HepG2 (cell line): ENCODE measurements around the gene VMO1. TPM values are rescaled to one million over a fixed set of nuclear protein-coding genes. Genes with fewer than 3 reads are reported as not detected.

ENCODE experiments used
- BHLHE40 ChIP-seq: IDR thresholded peaks from 2 replicates; pipeline ENCODE4 v1.6.1; 2011; ENCODE audit warnings: low read length, improper control_type of control experiment
- FOXK2 ChIP-seq: fragments of 450-650 bp; IDR thresholded peaks from 2 replicates; pipeline ENCODE4 v1.6.1; 2016
- HNF4G ChIP-seq, 2 experiments: sonication (generic) in 1 of 2; formaldehyde crosslinking in 1 of 2; IDR thresholded peaks; 2 replicates each; pipeline versions ENCODE4 v1.4.0 to v1.6.1; 2011 to 2020; ENCODE audit warnings: borderline replicate concordance in 2 of 2, low read depth in 2 of 2, mild to moderate bottlenecking in 2 of 2, low read length in 1 of 2, missing genetic modification reagents in 1 of 2, moderate library complexity in 1 of 2
- KDM4B ChIP-seq: sonication (generic); formaldehyde crosslinking; IDR thresholded peaks from 2 replicates; pipeline ENCODE4 v1.4.0; 2020; ENCODE audit warnings: missing genetic modification reagents
- KDM5A ChIP-seq: fragments of 200-600 bp; sonication (generic); IDR thresholded peaks from 2 replicates; pipeline ENCODE4 v1.7.0; 2018; ENCODE audit warnings: antibody characterized with exemption, mild to moderate bottlenecking, low read length, borderline replicate concordance
- RXRB ChIP-seq: IDR thresholded peaks from 2 replicates; pipeline ENCODE4 v1.6.1; 2016; ENCODE audit warnings: borderline replicate concordance, missing genetic modification reagents, missing compliant biosample characterization
- SNRNP70 ChIP-seq: fragments of 200-400 bp; formaldehyde crosslinking; IDR thresholded peaks from 2 replicates; pipeline ENCODE4 v1.6.1; 2017; ENCODE audit warnings: mild to moderate bottlenecking, low read depth, low read length, moderate library complexity
- ZFP90 ChIP-seq: sonication (generic); formaldehyde crosslinking; IDR thresholded peaks from 2 replicates; pipeline ENCODE4 v1.8.0; 2022; ENCODE audit warnings: missing genetic modification reagents, mild to moderate bottlenecking, inconsistent platforms, borderline replicate concordance
- ZKSCAN1 ChIP-seq: fragments of 150-350 bp; IDR thresholded peaks from 2 replicates; pipeline ENCODE4 v1.6.1; 2014; ENCODE audit warnings: low read length
- ZNF224 ChIP-seq: sonication (generic); formaldehyde crosslinking; IDR thresholded peaks from 2 replicates; pipeline ENCODE4 v1.5.0; 2020; ENCODE audit warnings: mild to moderate bottlenecking, missing genetic modification reagents
- ZNF747 ChIP-seq: sonication (generic); formaldehyde crosslinking; IDR thresholded peaks from 2 replicates; pipeline ENCODE4 v1.8.1; 2023; ENCODE audit warnings: missing genetic modification reagents, mild to moderate bottlenecking, borderline replicate concordance
- ZNF878 ChIP-seq: sonication (generic); formaldehyde crosslinking; IDR thresholded peaks from 2 replicates; pipeline ENCODE4 v1.8.1; 2023; ENCODE audit warnings: mild to moderate bottlenecking, missing genetic modification reagents, moderate library complexity
- polyA plus RNA-seq, 8 experiments: library from polyadenylated mRNA; depleted of rRNA in 3 of 8; stranded (reverse) in 7 of 8; unstranded in 1 of 8; fragments of >200 nt; fragmentation: Illumina TruSeq in 4 of 8; extraction: Trizol in 4 of 8; gene quantifications; 2 replicates each; pipeline versions ENCODE4 v1.2.1 to v1.2.3, GENCODE V29; 2011 to 2016; ENCODE audit warnings: low read depth in 4 of 8, missing spikeins in 1 of 8, mixed read lengths in 1 of 8; ENCODE audit not compliant: insufficient read depth in 1 of 8
- total RNA-seq, 5 experiments: library from RNA; depleted of rRNA; stranded (reverse); fragments of >200 nt; fragmentation: Illumina TruSeq; extraction: Trizol; gene quantifications; 2 replicates each; pipeline ENCODE4 v1.2.3, GENCODE V29; 2016; ENCODE audit warnings: low read depth in 1 of 5
- TF ChIP-seq, protein P1 (sequence below): sonication (generic); formaldehyde crosslinking; IDR thresholded peaks from 2 replicates; pipeline ENCODE4 v1.8.1; 2023; ENCODE audit warnings: missing genetic modification reagents, mild to moderate bottlenecking, borderline replicate concordance
- TF ChIP-seq, protein P2 (sequence below): sonication (generic); formaldehyde crosslinking; IDR thresholded peaks from 2 replicates; pipeline ENCODE4 v1.4.0; 2020; ENCODE audit warnings: mild to moderate bottlenecking, missing genetic modification reagents
- TF ChIP-seq, protein P3 (sequence below): sonication (generic); formaldehyde crosslinking; conservative IDR thresholded peaks from 2 replicates; pipeline ENCODE4 v1.8.0; 2022; ENCODE audit warnings: low read depth, missing genetic modification reagents
- TF ChIP-seq, protein P4 (sequence below): sonication (generic); formaldehyde crosslinking; IDR thresholded peaks from 2 replicates; pipeline ENCODE4 v1.8.1; 2023; ENCODE audit warnings: mild to moderate bottlenecking, missing genetic modification reagents
- TF ChIP-seq, protein P5 (sequence below): sonication (generic); formaldehyde crosslinking; IDR thresholded peaks from 2 replicates; pipeline ENCODE4 v1.4.0; 2020; ENCODE audit warnings: missing genetic modification reagents
- TF ChIP-seq, protein P6 (sequence below): sonication (generic); formaldehyde crosslinking; IDR thresholded peaks from 2 replicates; pipeline ENCODE4 v1.5.1; 2020; ENCODE audit warnings: mild to moderate bottlenecking, missing genetic modification reagents, moderate library complexity

Gene VMO1
- total and polyA plus RNA-seq, 2 of the 13 experiments (the other 11 are each of a cell fraction or from before 2014, with no cell fraction given) = not detected

DNA sequence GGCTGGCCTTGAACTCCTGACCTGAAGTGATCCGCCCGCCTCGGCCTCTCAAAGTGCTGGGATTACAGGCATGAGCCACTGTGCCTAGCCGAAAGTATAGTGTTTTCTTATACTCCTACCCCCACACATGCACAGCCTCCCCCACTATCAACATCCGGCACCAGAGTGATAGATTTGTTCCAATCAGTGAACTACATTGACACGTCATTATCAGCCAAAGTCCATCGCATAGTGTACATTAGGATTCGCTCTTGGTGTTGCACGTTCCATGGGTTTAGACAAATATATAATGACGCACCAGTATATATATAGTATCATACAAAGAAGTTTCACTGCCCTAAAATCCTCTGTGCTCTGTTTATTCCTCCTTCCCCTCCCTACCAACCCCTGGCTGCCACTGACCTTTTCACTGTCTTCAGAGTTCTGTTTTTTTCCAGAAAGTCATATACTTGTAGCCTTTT lies 26.4 kb downstream of the VMO1 start (continued):
- TF ChIP-seq ZNF878 (CRISPR knock-in tag) (peak; percentile 32; the same call in 1 of the 2 replicates), ZNF747 (no peak; the same call in 1 of the 2 replicates), KDM5A (no peak), BHLHE40 (peak; percentile 93), KDM4B (CRISPR knock-in tag) (no peak), SNRNP70 (no peak), HNF4G (IDR thresholded peaks at IDR 0.05; ENCODE audit: borderline replicate concordance, low read depth, low read length) (peak; percentile 93), HNF4G (CRISPR knock-in tag; IDR thresholded peaks at IDR 0.05; ENCODE audit: borderline replicate concordance, low read depth) (peak; percentile 93; the same call in 1 of the 2 replicates), ZNF224 (CRISPR knock-in tag) (no peak), ZKSCAN1 (no peak), ZFP90 (CRISPR knock-in tag) (peak; percentile 63; the same call in 1 of the 2 replicates), FOXK2 (peak; percentile 93), RXRB (CRISPR knock-in tag) (peak; percentile 93)
- TF ChIP-seq, protein P1, sequence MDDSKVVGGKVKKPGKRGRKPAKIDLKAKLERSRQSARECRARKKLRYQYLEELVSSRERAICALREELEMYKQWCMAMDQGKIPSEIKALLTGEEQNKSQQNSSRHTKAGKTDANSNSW (CRISPR knock-in tag) = no peak
- TF ChIP-seq, protein P2, sequence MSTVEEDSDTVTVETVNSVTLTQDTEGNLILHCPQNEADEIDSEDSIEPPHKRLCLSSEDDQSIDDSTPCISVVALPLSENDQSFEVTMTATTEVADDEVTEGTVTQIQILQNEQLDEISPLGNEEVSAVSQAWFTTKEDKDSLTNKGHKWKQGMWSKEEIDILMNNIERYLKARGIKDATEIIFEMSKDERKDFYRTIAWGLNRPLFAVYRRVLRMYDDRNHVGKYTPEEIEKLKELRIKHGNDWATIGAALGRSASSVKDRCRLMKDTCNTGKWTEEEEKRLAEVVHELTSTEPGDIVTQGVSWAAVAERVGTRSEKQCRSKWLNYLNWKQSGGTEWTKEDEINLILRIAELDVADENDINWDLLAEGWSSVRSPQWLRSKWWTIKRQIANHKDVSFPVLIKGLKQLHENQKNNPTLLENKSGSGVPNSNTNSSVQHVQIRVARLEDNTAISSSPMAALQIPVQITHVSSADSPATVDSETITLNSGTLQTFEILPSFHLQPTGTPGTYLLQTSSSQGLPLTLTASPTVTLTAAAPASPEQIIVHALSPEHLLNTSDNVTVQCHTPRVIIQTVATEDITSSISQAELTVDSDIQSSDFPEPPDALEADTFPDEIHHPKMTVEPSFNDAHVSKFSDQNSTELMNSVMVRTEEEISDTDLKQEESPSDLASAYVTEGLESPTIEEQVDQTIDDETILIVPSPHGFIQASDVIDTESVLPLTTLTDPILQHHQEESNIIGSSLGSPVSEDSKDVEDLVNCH (CRISPR knock-in tag) = no peak
- TF ChIP-seq, protein P3, sequence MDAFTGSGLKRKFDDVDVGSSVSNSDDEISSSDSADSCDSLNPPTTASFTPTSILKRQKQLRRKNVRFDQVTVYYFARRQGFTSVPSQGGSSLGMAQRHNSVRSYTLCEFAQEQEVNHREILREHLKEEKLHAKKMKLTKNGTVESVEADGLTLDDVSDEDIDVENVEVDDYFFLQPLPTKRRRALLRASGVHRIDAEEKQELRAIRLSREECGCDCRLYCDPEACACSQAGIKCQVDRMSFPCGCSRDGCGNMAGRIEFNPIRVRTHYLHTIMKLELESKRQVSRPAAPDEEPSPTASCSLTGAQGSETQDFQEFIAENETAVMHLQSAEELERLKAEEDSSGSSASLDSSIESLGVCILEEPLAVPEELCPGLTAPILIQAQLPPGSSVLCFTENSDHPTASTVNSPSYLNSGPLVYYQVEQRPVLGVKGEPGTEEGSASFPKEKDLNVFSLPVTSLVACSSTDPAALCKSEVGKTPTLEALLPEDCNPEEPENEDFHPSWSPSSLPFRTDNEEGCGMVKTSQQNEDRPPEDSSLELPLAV (CRISPR knock-in tag) = no peak
- TF ChIP-seq, protein P4, sequence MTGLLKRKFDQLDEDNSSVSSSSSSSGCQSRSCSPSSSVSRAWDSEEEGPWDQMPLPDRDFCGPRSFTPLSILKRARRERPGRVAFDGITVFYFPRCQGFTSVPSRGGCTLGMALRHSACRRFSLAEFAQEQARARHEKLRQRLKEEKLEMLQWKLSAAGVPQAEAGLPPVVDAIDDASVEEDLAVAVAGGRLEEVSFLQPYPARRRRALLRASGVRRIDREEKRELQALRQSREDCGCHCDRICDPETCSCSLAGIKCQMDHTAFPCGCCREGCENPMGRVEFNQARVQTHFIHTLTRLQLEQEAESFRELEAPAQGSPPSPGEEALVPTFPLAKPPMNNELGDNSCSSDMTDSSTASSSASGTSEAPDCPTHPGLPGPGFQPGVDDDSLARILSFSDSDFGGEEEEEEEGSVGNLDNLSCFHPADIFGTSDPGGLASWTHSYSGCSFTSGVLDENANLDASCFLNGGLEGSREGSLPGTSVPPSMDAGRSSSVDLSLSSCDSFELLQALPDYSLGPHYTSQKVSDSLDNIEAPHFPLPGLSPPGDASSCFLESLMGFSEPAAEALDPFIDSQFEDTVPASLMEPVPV (CRISPR knock-in tag) = 0 out of 2 replicates have a peak, but pooled peaks have one; percentile 30
- TF ChIP-seq, protein P5, sequence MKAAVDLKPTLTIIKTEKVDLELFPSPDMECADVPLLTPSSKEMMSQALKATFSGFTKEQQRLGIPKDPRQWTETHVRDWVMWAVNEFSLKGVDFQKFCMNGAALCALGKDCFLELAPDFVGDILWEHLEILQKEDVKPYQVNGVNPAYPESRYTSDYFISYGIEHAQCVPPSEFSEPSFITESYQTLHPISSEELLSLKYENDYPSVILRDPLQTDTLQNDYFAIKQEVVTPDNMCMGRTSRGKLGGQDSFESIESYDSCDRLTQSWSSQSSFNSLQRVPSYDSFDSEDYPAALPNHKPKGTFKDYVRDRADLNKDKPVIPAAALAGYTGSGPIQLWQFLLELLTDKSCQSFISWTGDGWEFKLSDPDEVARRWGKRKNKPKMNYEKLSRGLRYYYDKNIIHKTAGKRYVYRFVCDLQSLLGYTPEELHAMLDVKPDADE (CRISPR knock-in tag) = no peak
- TF ChIP-seq, protein P6, sequence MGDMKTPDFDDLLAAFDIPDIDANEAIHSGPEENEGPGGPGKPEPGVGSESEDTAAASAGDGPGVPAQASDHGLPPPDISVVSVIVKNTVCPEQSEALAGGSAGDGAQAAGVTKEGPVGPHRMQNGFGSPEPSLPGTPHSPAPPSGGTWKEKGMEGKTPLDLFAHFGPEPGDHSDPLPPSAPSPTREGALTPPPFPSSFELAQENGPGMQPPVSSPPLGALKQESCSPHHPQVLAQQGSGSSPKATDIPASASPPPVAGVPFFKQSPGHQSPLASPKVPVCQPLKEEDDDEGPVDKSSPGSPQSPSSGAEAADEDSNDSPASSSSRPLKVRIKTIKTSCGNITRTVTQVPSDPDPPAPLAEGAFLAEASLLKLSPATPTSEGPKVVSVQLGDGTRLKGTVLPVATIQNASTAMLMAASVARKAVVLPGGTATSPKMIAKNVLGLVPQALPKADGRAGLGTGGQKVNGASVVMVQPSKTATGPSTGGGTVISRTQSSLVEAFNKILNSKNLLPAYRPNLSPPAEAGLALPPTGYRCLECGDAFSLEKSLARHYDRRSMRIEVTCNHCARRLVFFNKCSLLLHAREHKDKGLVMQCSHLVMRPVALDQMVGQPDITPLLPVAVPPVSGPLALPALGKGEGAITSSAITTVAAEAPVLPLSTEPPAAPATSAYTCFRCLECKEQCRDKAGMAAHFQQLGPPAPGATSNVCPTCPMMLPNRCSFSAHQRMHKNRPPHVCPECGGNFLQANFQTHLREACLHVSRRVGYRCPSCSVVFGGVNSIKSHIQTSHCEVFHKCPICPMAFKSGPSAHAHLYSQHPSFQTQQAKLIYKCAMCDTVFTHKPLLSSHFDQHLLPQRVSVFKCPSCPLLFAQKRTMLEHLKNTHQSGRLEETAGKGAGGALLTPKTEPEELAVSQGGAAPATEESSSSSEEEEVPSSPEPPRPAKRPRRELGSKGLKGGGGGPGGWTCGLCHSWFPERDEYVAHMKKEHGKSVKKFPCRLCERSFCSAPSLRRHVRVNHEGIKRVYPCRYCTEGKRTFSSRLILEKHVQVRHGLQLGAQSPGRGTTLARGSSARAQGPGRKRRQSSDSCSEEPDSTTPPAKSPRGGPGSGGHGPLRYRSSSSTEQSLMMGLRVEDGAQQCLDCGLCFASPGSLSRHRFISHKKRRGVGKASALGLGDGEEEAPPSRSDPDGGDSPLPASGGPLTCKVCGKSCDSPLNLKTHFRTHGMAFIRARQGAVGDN (CRISPR knock-in tag) = no peak; the same call in 1 of the 2 replicates
